Breast epithelium (tissue), 3 donors: ENCODE data around the gene LRRC43.

Experiments used
- CTCF ChIP-seq, 3 donors: fragments of 450-650 bp; IDR thresholded peaks; one replicate each; pipeline ENCODE4 v1.5.1; 2016 to 2017; ENCODE audit warnings: antibody characterized with exemption in 3 of 3, mild to moderate bottlenecking in 3 of 3, moderate library complexity in 3 of 3
- POLR2AphosphoS5 ChIP-seq, 3 donors: sonication (generic); formaldehyde crosslinking; IDR thresholded peaks; one replicate each; pipeline ENCODE4 v1.6.1; 2017; ENCODE audit warnings: antibody characterized with exemption in 3 of 3

- TF ChIP-seq CTCF (IDR thresholded peaks at IDR 0.05) (no peak), POLR2AphosphoS5 (IDR thresholded peaks at IDR 0.05) (no peak)
These were observed 8.6 kb upstream of the LRRC43 start, which contains the start of gene IL31 for GRCh38 chr12:122174155-122174845.
